Measurements from ENCODE around the gene PRKD2.

Gene PRKD2

DNA sequence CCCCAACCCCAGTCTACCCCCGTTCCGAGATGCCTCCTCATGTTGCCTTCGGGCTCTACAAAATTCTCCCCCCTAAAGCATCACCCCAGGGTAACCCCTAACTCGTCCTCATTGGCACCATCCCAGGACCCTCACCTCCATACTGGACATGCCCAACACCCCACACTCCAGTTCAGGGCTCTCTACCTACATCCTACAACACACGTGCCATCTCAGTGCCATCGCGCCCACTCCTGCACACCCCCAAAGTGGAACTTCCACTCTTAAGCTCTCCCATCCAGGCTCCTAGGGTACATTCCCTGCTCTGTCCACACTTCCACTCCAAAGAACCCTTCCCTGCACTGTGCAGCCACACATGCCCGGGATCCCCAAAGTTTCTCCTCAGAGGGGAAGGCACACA, 28.1 kb upstream of the PRKD2 start:
- Histone ChIP-seq H3K4me1 (ENCODE audit: control insufficient read depth, insufficient read depth, low read length) (peaks cover 6% of the 10 kb centered on the region), H3K27ac (ENCODE audit: extremely low read depth, low read depth, low read length) (peak overlapping the region; percentile 99), H3K36me3 (ENCODE audit: control insufficient read depth in 2 of 2, insufficient read depth in 1 of 2, low read length in 2 of 2) (peaks cover 22 to 37% of the 10 kb centered on the region in 2 experiments; a peak in 2 of 3 replicates), H3K9me3 (ENCODE audit: control insufficient read depth, insufficient read depth, low read depth, low read length) (no peaks in the 10 kb centered on the region), H3K4me3 (ENCODE audit: low read depth, low read length) (peak overlapping the region; percentile 70)
- POLR2A ChIA-PET: interaction anchor here (0.6 to 2.2 kb wide), 6 partner anchors 9 to 375 kb away, joined by 3 to 6 read pairs (median 4); partner anchors contain the start of genes AP2S1, CALM3 and SLC1A5
- CTCF ChIA-PET: interaction anchor here (0.5 to 2.4 kb wide), 12 partner anchors 8 to 174 kb away, joined by 3 to 11 read pairs (median 4); no protein-coding TSS in a partner anchor
- TF ChIP-seq HOXA7 (CRISPR knock-in tag; IDR thresholded peaks at IDR 0.05; ENCODE audit: borderline replicate concordance): no peak
- peak; percentile 51; the same call in 1 of the 2 replicates for TF ChIP-seq ZFHX2 (tag by site-specific recombination; conservative IDR thresholded peaks at IDR 0.05)
- peak; percentile 45; the same call in 1 of the 2 replicates for TF ChIP-seq EGR2 (tag by site-specific recombination; IDR thresholded peaks at IDR 0.05; ENCODE audit: low read depth)
- TF ChIP-seq, protein P1, sequence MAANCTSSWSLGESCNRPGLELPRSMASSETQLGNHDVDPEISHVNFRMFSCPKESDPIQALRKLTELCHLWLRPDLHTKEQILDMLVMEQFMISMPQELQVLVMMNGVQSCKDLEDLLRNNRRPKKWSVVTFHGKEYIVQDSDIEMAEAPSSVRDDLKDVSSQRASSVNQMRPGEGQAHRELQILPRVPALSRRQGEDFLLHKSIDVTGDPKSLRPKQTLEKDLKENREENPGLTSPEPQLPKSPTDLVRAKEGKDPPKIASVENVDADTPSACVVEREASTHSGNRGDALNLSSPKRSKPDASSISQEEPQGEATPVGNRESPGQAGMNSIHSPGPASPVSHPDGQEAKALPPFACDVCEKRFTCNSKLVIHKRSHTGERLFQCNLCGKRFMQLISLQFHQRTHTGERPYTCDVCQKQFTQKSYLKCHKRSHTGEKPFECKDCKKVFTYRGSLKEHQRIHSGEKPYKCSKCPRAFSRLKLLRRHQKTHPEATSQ (tag by site-specific recombination; IDR thresholded peaks at IDR 0.05): no peak

DNA sequence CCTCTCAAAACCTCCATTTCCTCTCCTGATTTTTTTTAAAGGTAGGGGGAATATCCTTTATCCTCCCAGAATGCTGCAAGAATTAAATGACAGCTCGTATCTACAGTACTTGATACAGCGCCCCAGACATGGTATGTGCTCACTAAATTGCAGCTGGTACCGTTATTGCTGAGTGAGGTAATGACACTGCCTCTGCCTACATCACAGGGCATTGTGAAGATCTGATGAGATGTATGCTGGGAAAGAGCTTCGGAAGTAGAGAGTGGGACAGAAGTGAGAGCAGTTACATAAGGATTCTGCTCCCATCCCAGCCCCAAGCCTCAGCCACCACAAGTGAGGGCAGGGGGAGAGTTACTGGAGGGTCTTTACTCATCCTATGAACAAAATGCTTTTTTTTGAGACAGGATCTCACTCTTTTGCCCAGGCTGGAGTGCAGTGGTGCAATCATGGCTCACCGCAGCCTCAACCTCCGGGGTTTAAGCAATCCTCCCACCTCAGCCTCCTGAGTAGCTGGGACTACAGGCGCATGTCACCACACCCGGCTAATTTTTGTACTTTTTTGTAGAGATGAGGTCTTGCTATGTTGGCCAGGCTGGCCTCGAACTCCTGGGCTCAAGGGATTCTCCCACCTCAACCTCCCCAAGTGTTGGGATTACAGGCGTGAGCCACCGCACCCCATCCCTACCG, 27.2 kb upstream of the PRKD2 start:
- ChIA-PET POLR2A (interaction anchor here (0.6 to 2.2 kb wide), 3 partner anchors 8 to 107 kb away, joined by 3 to 6 read pairs (median 5); partner anchors contain the start of genes AP2S1 and SLC1A5), CTCF (interaction anchor here (0.5 to 2.4 kb wide), 9 partner anchors 9 to 126 kb away, joined by 3 to 11 read pairs (median 5); no protein-coding TSS in a partner anchor)
- peaks cover 15 to 39% of the 10 kb centered on the region in 2 experiments; a peak in 2 of 3 replicates for H3K36me3 ChIP-seq (ENCODE audit: control insufficient read depth in 2 of 2, insufficient read depth in 1 of 2, low read length in 2 of 2)
- no peak overlapping the region; the same call in 1 of the 2 replicates for H3K4me3 ChIP-seq (ENCODE audit: low read depth, low read length)
- no peaks in the 10 kb centered on the region for H3K9me3 ChIP-seq (ENCODE audit: control insufficient read depth, insufficient read depth, low read depth, low read length)
- H3K4me1 ChIP-seq (ENCODE audit: control insufficient read depth, insufficient read depth, low read length): peaks cover 6% of the 10 kb centered on the region
- H3K27ac ChIP-seq (ENCODE audit: extremely low read depth, low read depth, low read length): no peak overlapping the region
- no peak for TF ChIP-seq ZIC2 (tag by site-specific recombination; IDR thresholded peaks at IDR 0.05)
- TF ChIP-seq, protein P2, sequence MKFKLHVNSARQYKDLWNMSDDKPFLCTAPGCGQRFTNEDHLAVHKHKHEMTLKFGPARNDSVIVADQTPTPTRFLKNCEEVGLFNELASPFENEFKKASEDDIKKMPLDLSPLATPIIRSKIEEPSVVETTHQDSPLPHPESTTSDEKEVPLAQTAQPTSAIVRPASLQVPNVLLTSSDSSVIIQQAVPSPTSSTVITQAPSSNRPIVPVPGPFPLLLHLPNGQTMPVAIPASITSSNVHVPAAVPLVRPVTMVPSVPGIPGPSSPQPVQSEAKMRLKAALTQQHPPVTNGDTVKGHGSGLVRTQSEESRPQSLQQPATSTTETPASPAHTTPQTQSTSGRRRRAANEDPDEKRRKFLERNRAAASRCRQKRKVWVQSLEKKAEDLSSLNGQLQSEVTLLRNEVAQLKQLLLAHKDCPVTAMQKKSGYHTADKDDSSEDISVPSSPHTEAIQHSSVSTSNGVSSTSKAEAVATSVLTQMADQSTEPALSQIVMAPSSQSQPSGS (tag by site-specific recombination; IDR thresholded peaks at IDR 0.05; ENCODE audit: low read depth): 0 out of 2 replicates have a peak, but pooled peaks have one; percentile 13
- no peak for TF ChIP-seq ZNF423 (tag by site-specific recombination; IDR thresholded peaks at IDR 0.05)
- TF ChIP-seq, protein P3, sequence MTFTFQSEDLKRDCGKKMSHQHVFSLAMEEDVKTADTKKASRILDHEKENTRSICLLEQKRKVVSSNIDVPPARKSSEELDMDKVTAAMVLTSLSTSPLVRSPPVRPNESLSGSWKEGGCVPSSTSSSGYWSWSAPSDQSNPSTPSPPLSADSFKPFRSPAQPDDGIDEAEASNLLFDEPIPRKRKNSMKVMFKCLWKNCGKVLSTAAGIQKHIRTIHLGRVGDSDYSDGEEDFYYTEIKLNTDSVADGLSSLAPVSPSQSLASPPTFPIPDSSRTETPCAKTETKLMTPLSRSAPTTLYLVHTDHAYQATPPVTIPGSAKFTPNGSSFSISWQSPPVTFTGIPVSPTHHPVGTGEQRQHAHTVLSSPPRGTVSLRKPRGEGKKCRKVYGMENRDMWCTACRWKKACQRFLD (tag by site-specific recombination; IDR thresholded peaks at IDR 0.05): no peak
- TF ChIP-seq YY2 (tag by site-specific recombination; IDR thresholded peaks at IDR 0.05): no peak
- TF ChIP-seq, protein P4, sequence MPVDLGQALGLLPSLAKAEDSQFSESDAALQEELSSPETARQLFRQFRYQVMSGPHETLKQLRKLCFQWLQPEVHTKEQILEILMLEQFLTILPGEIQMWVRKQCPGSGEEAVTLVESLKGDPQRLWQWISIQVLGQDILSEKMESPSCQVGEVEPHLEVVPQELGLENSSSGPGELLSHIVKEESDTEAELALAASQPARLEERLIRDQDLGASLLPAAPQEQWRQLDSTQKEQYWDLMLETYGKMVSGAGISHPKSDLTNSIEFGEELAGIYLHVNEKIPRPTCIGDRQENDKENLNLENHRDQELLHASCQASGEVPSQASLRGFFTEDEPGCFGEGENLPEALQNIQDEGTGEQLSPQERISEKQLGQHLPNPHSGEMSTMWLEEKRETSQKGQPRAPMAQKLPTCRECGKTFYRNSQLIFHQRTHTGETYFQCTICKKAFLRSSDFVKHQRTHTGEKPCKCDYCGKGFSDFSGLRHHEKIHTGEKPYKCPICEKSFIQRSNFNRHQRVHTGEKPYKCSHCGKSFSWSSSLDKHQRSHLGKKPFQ (tag by site-specific recombination; IDR thresholded peaks at IDR 0.05): no peak
- TF ChIP-seq, protein P5, sequence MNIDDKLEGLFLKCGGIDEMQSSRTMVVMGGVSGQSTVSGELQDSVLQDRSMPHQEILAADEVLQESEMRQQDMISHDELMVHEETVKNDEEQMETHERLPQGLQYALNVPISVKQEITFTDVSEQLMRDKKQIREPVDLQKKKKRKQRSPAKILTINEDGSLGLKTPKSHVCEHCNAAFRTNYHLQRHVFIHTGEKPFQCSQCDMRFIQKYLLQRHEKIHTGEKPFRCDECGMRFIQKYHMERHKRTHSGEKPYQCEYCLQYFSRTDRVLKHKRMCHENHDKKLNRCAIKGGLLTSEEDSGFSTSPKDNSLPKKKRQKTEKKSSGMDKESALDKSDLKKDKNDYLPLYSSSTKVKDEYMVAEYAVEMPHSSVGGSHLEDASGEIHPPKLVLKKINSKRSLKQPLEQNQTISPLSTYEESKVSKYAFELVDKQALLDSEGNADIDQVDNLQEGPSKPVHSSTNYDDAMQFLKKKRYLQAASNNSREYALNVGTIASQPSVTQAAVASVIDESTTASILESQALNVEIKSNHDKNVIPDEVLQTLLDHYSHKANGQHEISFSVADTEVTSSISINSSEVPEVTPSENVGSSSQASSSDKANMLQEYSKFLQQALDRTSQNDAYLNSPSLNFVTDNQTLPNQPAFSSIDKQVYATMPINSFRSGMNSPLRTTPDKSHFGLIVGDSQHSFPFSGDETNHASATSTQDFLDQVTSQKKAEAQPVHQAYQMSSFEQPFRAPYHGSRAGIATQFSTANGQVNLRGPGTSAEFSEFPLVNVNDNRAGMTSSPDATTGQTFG (tag by site-specific recombination; IDR thresholded peaks at IDR 0.05; ENCODE audit: borderline replicate concordance): no peak
- no peak for TF ChIP-seq EGR2 (tag by site-specific recombination; IDR thresholded peaks at IDR 0.05; ENCODE audit: low read depth)
- TF ChIP-seq, protein P6, sequence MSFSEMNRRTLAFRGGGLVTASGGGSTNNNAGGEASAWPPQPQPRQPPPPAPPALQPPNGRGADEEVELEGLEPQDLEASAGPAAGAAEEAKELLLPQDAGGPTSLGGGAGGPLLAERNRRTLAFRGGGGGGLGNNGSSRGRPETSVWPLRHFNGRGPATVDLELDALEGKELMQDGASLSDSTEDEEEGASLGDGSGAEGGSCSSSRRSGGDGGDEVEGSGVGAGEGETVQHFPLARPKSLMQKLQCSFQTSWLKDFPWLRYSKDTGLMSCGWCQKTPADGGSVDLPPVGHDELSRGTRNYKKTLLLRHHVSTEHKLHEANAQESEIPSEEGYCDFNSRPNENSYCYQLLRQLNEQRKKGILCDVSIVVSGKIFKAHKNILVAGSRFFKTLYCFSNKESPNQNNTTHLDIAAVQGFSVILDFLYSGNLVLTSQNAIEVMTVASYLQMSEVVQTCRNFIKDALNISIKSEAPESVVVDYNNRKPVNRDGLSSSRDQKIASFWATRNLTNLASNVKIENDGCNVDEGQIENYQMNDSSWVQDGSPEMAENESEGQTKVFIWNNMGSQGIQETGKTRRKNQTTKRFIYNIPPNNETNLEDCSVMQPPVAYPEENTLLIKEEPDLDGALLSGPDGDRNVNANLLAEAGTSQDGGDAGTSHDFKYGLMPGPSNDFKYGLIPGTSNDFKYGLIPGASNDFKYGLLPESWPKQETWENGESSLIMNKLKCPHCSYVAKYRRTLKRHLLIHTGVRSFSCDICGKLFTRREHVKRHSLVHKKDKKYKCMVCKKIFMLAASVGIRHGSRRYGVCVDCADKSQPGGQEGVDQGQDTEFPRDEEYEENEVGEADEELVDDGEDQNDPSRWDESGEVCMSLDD (tag by site-specific recombination; IDR thresholded peaks at IDR 0.05): no peak
- TF ChIP-seq, protein P7, sequence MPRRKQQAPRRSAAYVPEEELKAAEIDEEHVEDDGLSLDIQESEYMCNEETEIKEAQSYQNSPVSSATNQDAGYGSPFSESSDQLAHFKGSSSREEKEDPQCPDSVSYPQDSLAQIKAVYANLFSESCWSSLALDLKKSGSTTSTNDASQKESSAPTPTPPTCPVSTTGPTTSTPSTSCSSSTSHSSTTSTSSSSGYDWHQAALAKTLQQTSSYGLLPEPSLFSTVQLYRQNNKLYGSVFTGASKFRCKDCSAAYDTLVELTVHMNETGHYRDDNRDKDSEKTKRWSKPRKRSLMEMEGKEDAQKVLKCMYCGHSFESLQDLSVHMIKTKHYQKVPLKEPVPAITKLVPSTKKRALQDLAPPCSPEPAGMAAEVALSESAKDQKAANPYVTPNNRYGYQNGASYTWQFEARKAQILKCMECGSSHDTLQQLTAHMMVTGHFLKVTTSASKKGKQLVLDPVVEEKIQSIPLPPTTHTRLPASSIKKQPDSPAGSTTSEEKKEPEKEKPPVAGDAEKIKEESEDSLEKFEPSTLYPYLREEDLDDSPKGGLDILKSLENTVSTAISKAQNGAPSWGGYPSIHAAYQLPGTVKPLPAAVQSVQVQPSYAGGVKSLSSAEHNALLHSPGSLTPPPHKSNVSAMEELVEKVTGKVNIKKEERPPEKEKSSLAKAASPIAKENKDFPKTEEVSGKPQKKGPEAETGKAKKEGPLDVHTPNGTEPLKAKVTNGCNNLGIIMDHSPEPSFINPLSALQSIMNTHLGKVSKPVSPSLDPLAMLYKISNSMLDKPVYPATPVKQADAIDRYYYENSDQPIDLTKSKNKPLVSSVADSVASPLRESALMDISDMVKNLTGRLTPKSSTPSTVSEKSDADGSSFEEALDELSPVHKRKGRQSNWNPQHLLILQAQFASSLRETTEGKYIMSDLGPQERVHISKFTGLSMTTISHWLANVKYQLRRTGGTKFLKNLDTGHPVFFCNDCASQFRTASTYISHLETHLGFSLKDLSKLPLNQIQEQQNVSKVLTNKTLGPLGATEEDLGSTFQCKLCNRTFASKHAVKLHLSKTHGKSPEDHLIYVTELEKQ (tag by site-specific recombination; IDR thresholded peaks at IDR 0.05; ENCODE audit: borderline replicate concordance): no peak
- no peak for TF ChIP-seq TCF7L2 (IDR thresholded peaks at IDR 0.05; ENCODE audit: borderline replicate concordance, low read depth, low read length)
- TF ChIP-seq ZNF155 (tag by site-specific recombination; IDR thresholded peaks at IDR 0.05): no peak
- no peak for TF ChIP-seq ZNF112 (tag by site-specific recombination; IDR thresholded peaks at IDR 0.05)
- TF ChIP-seq ZNF621 (tag by site-specific recombination; IDR thresholded peaks at IDR 0.05): no peak
